Measurements from ENCODE around the gene ATP9B.

GRCh38 chr18:79356435-79356834 lies 287.2 kb downstream of the ATP9B start:
- no peak for TF ChIP-seq YY1 (IDR thresholded peaks at IDR 0.05; ENCODE audit: insufficient read depth, insufficient read length)
- no peak for TF ChIP-seq ZNF274 (IDR thresholded peaks at IDR 0.05; ENCODE audit: low read depth, low read length)
